NCI-H82 (cell line): Measurements from ENCODE around the gene ANAPC15.

Experiments
- DNase-seq: peaks from one replicate; lab custom pipeline; 2025; lab: John Stamatoyannopoulos, UW

Gene ANAPC15

GRCh38 chr11:72084965-72085364, 27.5 kb downstream of the ANAPC15 start:
- DNase-seq, result peak; percentile 74

GRCh38 chr11:72084076-72084475, 28.4 kb downstream of the ANAPC15 start:
- DNase-seq, result no peak

- no peak for DNase-seq
These were observed 29.1 kb downstream of the ANAPC15 start for GRCh38 chr11:72083414-72083813.

GRCh38 chr11:72081821-72082453, 30.6 kb downstream of the ANAPC15 start:
- no peak for DNase-seq

GRCh38 chr11:72081184-72081644, 31.3 kb downstream of the ANAPC15 start:
- DNase-seq, result no peak

- peak; percentile 100 for DNase-seq
These were observed 31.9 kb downstream of the ANAPC15 start, which contains the start of the genes LRRC51 and NUMA1 for GRCh38 chr11:72080326-72081183. Gene LRRC51 (plus strand): TSS chr11:72080850. CDS start chr11:72089084, 8,234 bp downstream. Gene NUMA1 (minus strand): TSS chr11:72080542. CDS start chr11:72035943, 44,599 bp downstream.

- peak; percentile 85 for DNase-seq
These were observed 32.6 kb downstream of the ANAPC15 start for GRCh38 chr11:72079819-72080325.

- DNase-seq, result no peak
These were observed 34.0 kb downstream of the ANAPC15 start for GRCh38 chr11:72078477-72078876.

GRCh38 chr11:72075756-72076155, 36.7 kb downstream of the ANAPC15 start:
- no peak for DNase-seq

- peak; percentile 4 for DNase-seq
These were observed 37.4 kb downstream of the ANAPC15 start for GRCh38 chr11:72075109-72075508.

- no peak for DNase-seq
These were observed 40.1 kb downstream of the ANAPC15 start for GRCh38 chr11:72072348-72072747.

- DNase-seq, result no peak
These were observed 42.0 kb downstream of the ANAPC15 start for GRCh38 chr11:72070491-72070890.

- DNase-seq, result no peak
These were observed 42.7 kb downstream of the ANAPC15 start for GRCh38 chr11:72069787-72070251.

- DNase-seq, result no peak
These were observed 43.3 kb downstream of the ANAPC15 start for GRCh38 chr11:72069200-72069599.

- no peak for DNase-seq
These were observed 44.8 kb downstream of the ANAPC15 start for GRCh38 chr11:72067676-72068075.

GRCh38 chr11:72067266-72067665, 45.2 kb downstream of the ANAPC15 start:
- no peak for DNase-seq

GRCh38 chr11:72066855-72067254, 45.6 kb downstream of the ANAPC15 start:
- DNase-seq, result no peak

GRCh38 chr11:72061739-72062396, 50.6 kb downstream of the ANAPC15 start:
- no peak for DNase-seq
